Measurements from ENCODE around the gene DCLK2. TPM values are rescaled to one million over a fixed set of nuclear protein-coding genes. Genes with fewer than 3 reads are reported as not detected.

Gene DCLK2
- total RNA-seq, 1 donor from 2014 or later = 7.3 TPM

GRCh38 chr4:150219841-150220240, 141.6 kb downstream of the DCLK2 start:
- no peak overlapping the region for H3K4me3 ChIP-seq (ENCODE audit: low read length in 3 of 3)

GRCh38 chr4:150224896-150225591, 146.8 kb downstream of the DCLK2 start:
- H3K4me3 ChIP-seq (ENCODE audit: low read length in 3 of 3) = no peak overlapping the region
- H3K4me1 ChIP-seq (ENCODE audit: control insufficient read depth in 3 of 3, insufficient read depth in 3 of 3, low read length in 3 of 3) = no peaks in the 10 kb centered on the region
- H3K9ac ChIP-seq (ENCODE audit: low read depth in 1 of 3, low read length in 3 of 3) = no peak overlapping the region
- no peaks in the 10 kb centered on the region for H3K9me3 ChIP-seq (ENCODE audit: control insufficient read depth in 3 of 3, low read length in 3 of 3)
- H3K36me3 ChIP-seq (ENCODE audit: control insufficient read depth in 3 of 3, insufficient read depth in 3 of 3, low read length in 3 of 3) = no peaks in the 10 kb centered on the region
- H3K27ac ChIP-seq (ENCODE audit: low read depth, low read length) = no peak overlapping the region
- no peaks in the 10 kb centered on the region for H3K27me3 ChIP-seq (ENCODE audit: control insufficient read depth in 3 of 3, insufficient read depth in 3 of 3, low read length in 3 of 3)

More at GRCh38 chr4:150219841-150220240, 141.6 kb downstream of the DCLK2 start:
- Histone ChIP-seq H3K36me3 (ENCODE audit: control insufficient read depth in 3 of 3, insufficient read depth in 3 of 3, low read length in 3 of 3) (no peaks in the 10 kb centered on the region), H3K9ac (ENCODE audit: low read depth in 1 of 3, low read length in 3 of 3) (no peak overlapping the region), H3K27ac (ENCODE audit: low read depth, low read length) (no peak overlapping the region), H3K4me1 (ENCODE audit: control insufficient read depth in 3 of 3, insufficient read depth in 3 of 3, low read length in 3 of 3) (no peaks in the 10 kb centered on the region), H3K27me3 (ENCODE audit: control insufficient read depth in 3 of 3, insufficient read depth in 3 of 3, low read length in 3 of 3) (no peaks in the 10 kb centered on the region), H3K9me3 (ENCODE audit: control insufficient read depth in 3 of 3, low read length in 3 of 3) (no peaks in the 10 kb centered on the region)

DNA sequence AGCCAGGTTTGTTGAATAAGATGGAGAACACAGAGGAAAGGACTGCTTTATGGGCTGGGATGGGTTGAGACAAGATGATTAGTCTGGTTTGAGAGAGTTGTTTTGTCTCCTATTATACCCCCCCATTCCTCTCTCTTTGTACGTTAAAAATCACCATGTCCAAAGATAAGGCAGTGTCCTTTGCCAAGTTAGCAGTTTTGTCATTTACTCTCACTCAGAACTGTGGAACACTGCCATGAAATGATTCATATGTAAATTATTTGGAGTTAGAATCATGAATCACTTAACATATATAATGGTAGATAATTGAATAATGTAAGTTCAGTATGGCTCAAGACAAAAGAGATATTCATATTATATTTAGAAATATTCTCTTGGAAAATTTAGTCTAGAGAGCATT, 151.3 kb downstream of the DCLK2 start:
- H3K4me1 ChIP-seq (ENCODE audit: control insufficient read depth in 3 of 3, insufficient read depth in 3 of 3, low read length in 3 of 3) = no peaks in the 10 kb centered on the region
- no peaks in the 10 kb centered on the region for H3K27me3 ChIP-seq (ENCODE audit: control insufficient read depth in 3 of 3, insufficient read depth in 3 of 3, low read length in 3 of 3)
- H3K36me3 ChIP-seq (ENCODE audit: control insufficient read depth in 3 of 3, insufficient read depth in 3 of 3, low read length in 3 of 3) = peaks cover 0 to 7% (median 0%) of the 10 kb centered on the region in 3 donors
- no peak overlapping the region for H3K27ac ChIP-seq (ENCODE audit: low read depth, low read length)
- H3K9ac ChIP-seq (ENCODE audit: low read depth in 1 of 3, low read length in 3 of 3) = no peak overlapping the region
- no peak overlapping the region for H3K4me3 ChIP-seq (ENCODE audit: low read length in 3 of 3)
- no peaks in the 10 kb centered on the region for H3K9me3 ChIP-seq (ENCODE audit: control insufficient read depth in 3 of 3, low read length in 3 of 3)

GRCh38 chr4:150230561-150230960, 152.3 kb downstream of the DCLK2 start:
- no peaks in the 10 kb centered on the region for H3K4me1 ChIP-seq (ENCODE audit: control insufficient read depth in 3 of 3, insufficient read depth in 3 of 3, low read length in 3 of 3)
- no peak overlapping the region for H3K4me3 ChIP-seq (ENCODE audit: low read length in 3 of 3)
- H3K9me3 ChIP-seq (ENCODE audit: control insufficient read depth in 3 of 3, low read length in 3 of 3) = no peaks in the 10 kb centered on the region
- H3K27me3 ChIP-seq (ENCODE audit: control insufficient read depth in 3 of 3, insufficient read depth in 3 of 3, low read length in 3 of 3) = no peaks in the 10 kb centered on the region
- peaks cover 0 to 7% (median 0%) of the 10 kb centered on the region in 3 donors for H3K36me3 ChIP-seq (ENCODE audit: control insufficient read depth in 3 of 3, insufficient read depth in 3 of 3, low read length in 3 of 3)
- H3K27ac ChIP-seq (ENCODE audit: low read depth, low read length) = no peak overlapping the region
- no peak overlapping the region for H3K9ac ChIP-seq (ENCODE audit: low read depth in 1 of 3, low read length in 3 of 3)

- Histone ChIP-seq H3K27me3 (ENCODE audit: control insufficient read depth in 3 of 3, insufficient read depth in 3 of 3, low read length in 3 of 3) (no peaks in the 10 kb centered on the region), H3K4me3 (ENCODE audit: low read length in 3 of 3) (no peak overlapping the region), H3K9me3 (ENCODE audit: control insufficient read depth in 3 of 3, low read length in 3 of 3) (no peaks in the 10 kb centered on the region), H3K9ac (ENCODE audit: low read depth in 1 of 3, low read length in 3 of 3) (no peak overlapping the region), H3K36me3 (ENCODE audit: control insufficient read depth in 3 of 3, insufficient read depth in 3 of 3, low read length in 3 of 3) (peaks cover 0 to 7% (median 0%) of the 10 kb centered on the region in 3 donors), H3K4me1 (ENCODE audit: control insufficient read depth in 3 of 3, insufficient read depth in 3 of 3, low read length in 3 of 3) (no peaks in the 10 kb centered on the region), H3K27ac (ENCODE audit: low read depth, low read length) (no peak overlapping the region)
Measured at GRCh38 chr4:150231107-150231770, 153.0 kb downstream of the DCLK2 start.

DNA sequence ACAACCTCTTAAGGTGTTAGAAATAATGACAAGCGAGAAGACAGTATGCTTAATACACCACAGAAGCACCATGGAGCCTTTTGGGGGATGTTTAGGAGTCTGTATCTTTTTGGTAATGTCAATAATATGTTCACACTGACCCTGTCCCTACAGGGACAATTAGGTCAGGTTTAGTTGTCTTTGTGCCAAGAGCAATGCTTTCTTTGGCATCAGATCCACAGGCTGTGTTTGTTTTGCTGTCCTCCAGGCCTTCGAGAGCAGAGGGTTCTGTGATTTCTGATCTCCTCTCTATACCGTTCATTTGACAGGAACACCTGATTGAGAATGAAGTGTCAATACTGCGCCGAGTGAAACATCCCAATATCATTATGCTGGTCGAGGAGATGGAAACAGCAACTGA, 153.8 kb downstream of the DCLK2 start:
- H3K27ac ChIP-seq (ENCODE audit: low read depth, low read length) = no peak overlapping the region
- no peaks in the 10 kb centered on the region for H3K4me1 ChIP-seq (ENCODE audit: control insufficient read depth in 3 of 3, insufficient read depth in 3 of 3, low read length in 3 of 3)
- peaks cover 0 to 7% (median 0%) of the 10 kb centered on the region in 3 donors for H3K36me3 ChIP-seq (ENCODE audit: control insufficient read depth in 3 of 3, insufficient read depth in 3 of 3, low read length in 3 of 3)
- no peaks in the 10 kb centered on the region for H3K27me3 ChIP-seq (ENCODE audit: control insufficient read depth in 3 of 3, insufficient read depth in 3 of 3, low read length in 3 of 3)
- no peaks in the 10 kb centered on the region for H3K9me3 ChIP-seq (ENCODE audit: control insufficient read depth in 3 of 3, low read length in 3 of 3)
- no peak overlapping the region for H3K4me3 ChIP-seq (ENCODE audit: low read length in 3 of 3)
- H3K9ac ChIP-seq (ENCODE audit: low read depth in 1 of 3, low read length in 3 of 3) = no peak overlapping the region

DNA sequence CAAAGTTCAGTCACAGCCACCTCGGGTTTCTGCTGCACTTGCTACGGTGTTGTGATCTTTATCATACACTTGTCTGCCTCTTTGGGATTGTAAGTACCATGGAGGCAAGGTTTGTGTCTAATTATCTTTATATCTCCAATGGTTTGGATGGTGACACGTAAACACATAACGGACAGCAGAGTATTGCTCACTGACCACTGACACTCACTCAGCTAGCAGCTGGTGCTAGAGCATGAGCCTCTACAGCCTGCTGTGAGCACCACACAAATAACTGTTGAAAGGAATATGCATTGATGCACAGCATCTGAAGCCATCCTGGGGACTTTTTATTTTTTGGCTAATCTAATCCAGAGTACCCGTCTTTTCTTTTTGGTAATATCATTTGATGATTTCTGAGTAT, 156.0 kb downstream of the DCLK2 start:
- Histone ChIP-seq H3K27me3 (ENCODE audit: control insufficient read depth in 3 of 3, insufficient read depth in 3 of 3, low read length in 3 of 3) (no peaks in the 10 kb centered on the region), H3K9me3 (ENCODE audit: control insufficient read depth in 3 of 3, low read length in 3 of 3) (no peaks in the 10 kb centered on the region), H3K27ac (ENCODE audit: low read depth, low read length) (no peak overlapping the region), H3K4me3 (ENCODE audit: low read length in 3 of 3) (no peak overlapping the region), H3K36me3 (ENCODE audit: control insufficient read depth in 3 of 3, insufficient read depth in 3 of 3, low read length in 3 of 3) (peaks cover 0 to 7% (median 0%) of the 10 kb centered on the region in 3 donors), H3K4me1 (ENCODE audit: control insufficient read depth in 3 of 3, insufficient read depth in 3 of 3, low read length in 3 of 3) (no peaks in the 10 kb centered on the region), H3K9ac (ENCODE audit: low read depth in 1 of 3, low read length in 3 of 3) (no peak overlapping the region)

DNA sequence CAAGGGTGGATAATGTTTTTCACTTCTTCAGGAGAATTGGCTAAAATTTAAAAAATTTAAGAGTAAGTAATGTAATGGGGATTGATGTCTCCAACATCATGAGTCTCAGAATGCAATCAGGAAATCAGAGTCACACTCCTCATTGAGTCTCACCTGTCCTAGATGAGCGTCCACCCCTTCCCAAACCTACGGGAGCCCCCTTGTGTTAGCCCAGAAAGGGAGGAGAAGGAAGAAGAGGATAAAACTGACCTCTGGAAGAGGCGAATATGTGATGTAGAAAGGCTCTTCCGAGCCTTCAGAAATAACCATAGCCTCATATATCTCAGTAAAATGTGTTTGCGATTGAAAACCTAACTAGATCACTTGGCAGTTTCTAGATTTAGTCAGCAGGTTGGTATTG, 157.1 kb downstream of the DCLK2 start:
- Histone ChIP-seq H3K27me3 (ENCODE audit: control insufficient read depth in 3 of 3, insufficient read depth in 3 of 3, low read length in 3 of 3) (no peaks in the 10 kb centered on the region), H3K9ac (ENCODE audit: low read depth in 1 of 3, low read length in 3 of 3) (no peak overlapping the region), H3K9me3 (ENCODE audit: control insufficient read depth in 3 of 3, low read length in 3 of 3) (no peaks in the 10 kb centered on the region), H3K27ac (ENCODE audit: low read depth, low read length) (no peak overlapping the region), H3K4me1 (ENCODE audit: control insufficient read depth in 3 of 3, insufficient read depth in 3 of 3, low read length in 3 of 3) (no peaks in the 10 kb centered on the region), H3K36me3 (ENCODE audit: control insufficient read depth in 3 of 3, insufficient read depth in 3 of 3, low read length in 3 of 3) (peaks cover 0 to 7% (median 0%) of the 10 kb centered on the region in 3 donors), H3K4me3 (ENCODE audit: low read length in 3 of 3) (no peak overlapping the region)

DNA sequence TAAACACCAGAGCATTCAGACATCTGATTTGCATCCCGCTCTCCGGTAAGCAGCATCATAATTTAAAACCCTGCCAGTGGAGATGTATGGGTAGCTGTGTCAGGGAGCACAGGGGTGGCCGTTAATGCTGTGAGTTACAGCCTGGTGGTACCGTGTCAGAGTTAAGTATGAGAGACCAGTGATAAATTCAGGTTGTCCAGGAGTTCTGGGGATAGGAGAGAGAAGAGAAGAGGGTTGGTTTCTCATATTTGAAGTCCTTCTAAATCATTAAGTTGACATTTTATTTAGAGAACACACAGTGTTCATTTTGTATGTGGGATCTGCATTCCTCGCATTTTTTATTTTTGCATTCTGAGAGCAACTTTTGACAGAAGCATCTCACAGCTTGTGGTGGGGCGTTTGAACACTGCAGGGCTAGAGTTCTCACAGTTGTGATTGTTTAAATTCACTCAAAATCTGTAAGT, 157.6 kb downstream of the DCLK2 start:
- H3K4me1 ChIP-seq (ENCODE audit: control insufficient read depth in 3 of 3, insufficient read depth in 3 of 3, low read length in 3 of 3) = no peaks in the 10 kb centered on the region
- H3K9me3 ChIP-seq (ENCODE audit: control insufficient read depth in 3 of 3, low read length in 3 of 3) = no peaks in the 10 kb centered on the region
- H3K27ac ChIP-seq (ENCODE audit: low read depth, low read length) = no peak overlapping the region
- no peak overlapping the region for H3K9ac ChIP-seq (ENCODE audit: low read depth in 1 of 3, low read length in 3 of 3)
- H3K27me3 ChIP-seq (ENCODE audit: control insufficient read depth in 3 of 3, insufficient read depth in 3 of 3, low read length in 3 of 3) = no peaks in the 10 kb centered on the region
- no peak overlapping the region for H3K4me3 ChIP-seq (ENCODE audit: low read length in 3 of 3)
- H3K36me3 ChIP-seq (ENCODE audit: control insufficient read depth in 3 of 3, insufficient read depth in 3 of 3, low read length in 3 of 3) = peaks cover 0 to 7% (median 0%) of the 10 kb centered on the region in 3 donors

- H3K4me3 ChIP-seq (ENCODE audit: low read length in 3 of 3) = no peak overlapping the region
- H3K27me3 ChIP-seq (ENCODE audit: control insufficient read depth in 3 of 3, insufficient read depth in 3 of 3, low read length in 3 of 3) = no peaks in the 10 kb centered on the region
- H3K9me3 ChIP-seq (ENCODE audit: control insufficient read depth in 3 of 3, low read length in 3 of 3) = no peaks in the 10 kb centered on the region
- H3K9ac ChIP-seq (ENCODE audit: low read depth in 1 of 3, low read length in 3 of 3) = no peak overlapping the region
- no peaks in the 10 kb centered on the region for H3K4me1 ChIP-seq (ENCODE audit: control insufficient read depth in 3 of 3, insufficient read depth in 3 of 3, low read length in 3 of 3)
- no peak overlapping the region for H3K27ac ChIP-seq (ENCODE audit: low read depth, low read length)
- H3K36me3 ChIP-seq (ENCODE audit: control insufficient read depth in 3 of 3, insufficient read depth in 3 of 3, low read length in 3 of 3) = peaks cover 0 to 7% (median 0%) of the 10 kb centered on the region in 3 donors
Measured at GRCh38 chr4:150236626-150237025, 158.4 kb downstream of the DCLK2 start.
